KOPT-K1 (cell line): ENCODE data around the gene CAMKK1.

ENCODE experiments used
- H3K27ac ChIP-seq: fragments of 200-600 bp; sonication (generic); 2 replicates; pipeline ENCODE4 v1.5.1; 2016; ENCODE audit warnings: antibody characterized with exemption, mild to moderate bottlenecking, low read depth, low read length; ENCODE audit not compliant: poor library complexity, severe bottlenecking
- H3K36me3 ChIP-seq: fragments of 200-600 bp; sonication (generic); 2 replicates; pipeline ENCODE4 v1.5.1; 2017; ENCODE audit warnings: antibody characterized with exemption, mild to moderate bottlenecking, low read length, moderate library complexity; ENCODE audit not compliant: insufficient read depth
- H3K9me3 ChIP-seq: fragments of 200-600 bp; sonication (generic); 2 replicates; pipeline ENCODE4 v1.5.1; 2017; ENCODE audit warnings: antibody characterized with exemption, low read length, mild to moderate bottlenecking; ENCODE audit not compliant: insufficient read depth, poor library complexity, severe bottlenecking

The CAMKK1 gene

DNA sequence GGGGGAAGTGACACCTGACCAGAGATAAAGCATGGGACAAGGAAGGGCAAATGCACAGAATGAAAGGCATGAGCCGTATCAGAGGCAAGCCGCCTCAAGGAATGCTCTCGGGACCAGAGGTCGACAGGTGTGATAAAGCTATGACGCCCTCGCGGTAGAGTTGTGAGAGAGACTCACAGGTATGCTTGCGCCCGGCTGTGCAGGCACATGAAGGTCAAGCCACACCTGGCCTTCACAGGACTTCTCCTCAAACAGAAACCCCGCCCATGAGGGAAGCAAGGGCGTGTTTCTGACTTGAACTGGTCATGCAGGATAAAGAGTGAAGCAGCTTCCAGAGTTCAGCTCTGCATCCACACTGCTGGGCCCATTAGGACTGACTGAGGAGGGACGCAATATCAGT is 54.6 kb downstream of the CAMKK1 start:
- Histone ChIP-seq H3K36me3 (peaks cover 100% of the 10 kb centered on the region), H3K9me3 (no peaks in the 10 kb centered on the region), H3K27ac (no peak overlapping the region)

DNA sequence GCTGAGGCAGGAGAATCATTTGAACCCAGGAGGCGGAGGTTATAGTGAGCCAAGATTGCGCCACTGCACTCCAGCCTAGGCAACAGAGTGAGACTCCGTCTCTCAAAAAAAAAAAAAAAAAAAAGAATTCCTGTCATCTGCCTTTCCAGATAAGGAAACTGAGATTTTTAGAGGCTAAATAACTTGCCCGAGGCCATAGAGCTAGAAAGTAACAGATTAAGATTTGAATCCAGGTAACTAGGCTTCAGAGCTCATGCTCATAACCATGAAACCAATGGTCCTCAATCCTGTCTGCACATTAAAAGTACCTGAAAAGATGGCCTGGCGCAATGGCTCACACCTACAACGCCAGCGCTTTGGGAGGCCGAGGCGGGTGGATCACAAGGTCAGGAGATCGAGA is 56.3 kb downstream of the CAMKK1 start:
- Histone ChIP-seq H3K27ac (no peak overlapping the region), H3K9me3 (no peaks in the 10 kb centered on the region), H3K36me3 (peaks cover 89% of the 10 kb centered on the region)

DNA sequence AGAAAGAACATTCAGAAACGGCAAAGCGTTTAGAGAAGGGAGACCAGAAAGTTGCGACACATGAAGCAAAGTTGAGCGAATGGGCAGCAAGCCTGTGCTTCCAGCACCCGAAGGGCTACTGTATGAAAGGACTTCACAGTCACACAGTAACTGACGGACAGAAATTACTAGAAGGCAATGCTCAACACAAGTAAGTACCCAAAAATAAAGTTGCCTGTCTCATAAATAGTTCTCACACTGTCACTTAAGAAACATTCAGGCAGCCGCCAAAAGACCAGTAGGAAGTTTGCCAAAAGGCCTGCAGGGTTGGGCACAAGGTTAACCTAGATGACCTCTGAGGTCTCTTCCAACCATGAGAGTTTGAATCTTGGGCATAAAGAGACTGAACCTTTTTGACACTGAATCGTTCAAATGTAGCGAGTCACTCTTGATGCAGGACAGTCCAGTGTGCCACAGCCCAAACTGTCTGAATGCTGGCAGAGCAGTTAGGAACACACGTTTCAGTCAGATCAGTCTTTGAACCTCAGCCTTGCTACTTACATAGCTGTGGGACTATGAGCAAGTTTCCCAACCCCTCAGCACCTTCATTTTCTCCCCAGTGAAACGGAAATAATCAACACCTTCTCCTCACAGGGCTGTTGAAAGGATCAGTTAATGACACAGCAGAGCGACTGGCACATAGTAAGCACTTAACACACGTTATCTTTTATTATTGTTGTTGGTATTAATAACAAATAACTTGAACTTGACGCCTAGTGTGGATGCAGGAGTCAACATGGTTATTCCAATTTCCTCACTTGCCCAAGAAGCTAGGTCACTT is 57.2 kb downstream of the CAMKK1 start:
- Histone ChIP-seq H3K27ac (no peak overlapping the region), H3K9me3 (no peaks in the 10 kb centered on the region), H3K36me3 (peaks cover 88% of the 10 kb centered on the region)

DNA sequence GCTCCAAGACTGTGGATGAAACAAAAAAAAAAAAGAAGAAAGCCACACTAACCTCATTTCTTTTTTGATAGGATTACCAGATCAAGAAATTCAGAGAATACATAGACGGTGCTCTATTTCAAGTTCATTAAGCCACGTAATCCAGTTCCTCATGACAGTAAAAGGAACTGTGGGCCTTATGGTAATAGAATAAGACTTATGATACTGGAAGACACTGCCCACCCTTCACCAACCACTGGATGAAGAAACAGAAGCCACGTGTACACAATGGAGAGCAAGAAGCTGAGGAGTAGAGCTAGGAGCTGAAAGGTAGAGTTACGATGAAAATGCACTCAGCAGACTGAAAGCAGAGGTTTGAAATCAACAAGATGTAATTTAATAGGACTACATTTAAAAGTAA is 58.0 kb downstream of the CAMKK1 start:
- H3K27ac ChIP-seq = no peak overlapping the region
- H3K36me3 ChIP-seq = peaks cover 86% of the 10 kb centered on the region
- no peaks in the 10 kb centered on the region for H3K9me3 ChIP-seq

DNA sequence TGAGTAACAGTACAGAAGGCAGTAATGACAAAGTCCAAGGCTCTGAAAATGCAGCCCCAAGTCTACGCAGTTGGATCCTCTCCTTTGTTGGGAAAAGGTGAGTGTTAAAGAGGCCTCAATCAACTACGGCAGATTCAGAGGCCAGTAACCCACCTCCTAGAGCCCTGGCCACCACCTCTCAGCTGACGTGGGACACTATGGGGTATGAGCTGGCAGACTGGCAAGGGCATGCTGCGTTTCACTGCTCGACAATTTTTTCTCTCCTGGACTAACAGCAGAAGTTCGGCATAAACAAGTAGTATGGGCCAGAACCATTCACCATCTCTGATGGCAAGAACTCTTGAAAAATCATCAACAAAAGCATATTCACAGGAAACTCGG is 64.0 kb downstream of the CAMKK1 start:
- Histone ChIP-seq H3K9me3 (no peaks in the 10 kb centered on the region), H3K27ac (no peak overlapping the region), H3K36me3 (peaks cover 85% of the 10 kb centered on the region)

DNA sequence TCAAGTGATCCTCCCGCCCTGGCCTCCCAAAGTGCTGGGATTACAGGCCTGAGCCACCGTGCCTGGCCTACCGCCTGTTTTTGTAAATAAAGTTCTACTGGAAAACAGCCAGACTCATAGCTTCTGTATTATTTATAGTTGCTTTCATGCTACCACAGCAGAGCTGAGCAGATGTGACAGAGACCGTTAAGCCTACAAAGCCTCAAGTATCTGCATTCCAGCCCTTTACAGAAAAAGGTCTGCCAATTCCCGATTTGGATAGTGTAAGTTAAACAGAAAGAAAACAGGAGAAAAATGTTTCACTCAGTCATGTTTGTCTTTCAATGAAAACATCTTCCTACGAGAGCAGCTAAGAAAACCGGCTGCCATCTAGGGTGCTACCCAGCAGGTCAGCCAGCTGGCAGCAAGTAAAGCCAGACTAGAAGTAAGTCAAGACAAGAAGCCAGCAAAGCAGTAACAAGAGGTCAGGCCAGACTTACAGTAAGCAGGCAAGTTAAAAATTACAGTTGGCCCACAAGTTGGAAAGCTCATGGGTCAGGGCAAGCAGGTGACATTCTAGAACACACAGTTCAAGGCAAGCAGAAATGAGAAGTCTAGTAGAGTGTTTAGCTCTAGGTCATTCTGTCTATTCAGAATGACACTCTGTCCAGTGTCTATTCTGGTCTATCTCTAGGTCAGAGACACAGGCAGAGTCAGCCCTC is 64.6 kb downstream of the CAMKK1 start:
- Histone ChIP-seq H3K36me3 (peaks cover 85% of the 10 kb centered on the region), H3K27ac (no peak overlapping the region), H3K9me3 (no peaks in the 10 kb centered on the region)

DNA sequence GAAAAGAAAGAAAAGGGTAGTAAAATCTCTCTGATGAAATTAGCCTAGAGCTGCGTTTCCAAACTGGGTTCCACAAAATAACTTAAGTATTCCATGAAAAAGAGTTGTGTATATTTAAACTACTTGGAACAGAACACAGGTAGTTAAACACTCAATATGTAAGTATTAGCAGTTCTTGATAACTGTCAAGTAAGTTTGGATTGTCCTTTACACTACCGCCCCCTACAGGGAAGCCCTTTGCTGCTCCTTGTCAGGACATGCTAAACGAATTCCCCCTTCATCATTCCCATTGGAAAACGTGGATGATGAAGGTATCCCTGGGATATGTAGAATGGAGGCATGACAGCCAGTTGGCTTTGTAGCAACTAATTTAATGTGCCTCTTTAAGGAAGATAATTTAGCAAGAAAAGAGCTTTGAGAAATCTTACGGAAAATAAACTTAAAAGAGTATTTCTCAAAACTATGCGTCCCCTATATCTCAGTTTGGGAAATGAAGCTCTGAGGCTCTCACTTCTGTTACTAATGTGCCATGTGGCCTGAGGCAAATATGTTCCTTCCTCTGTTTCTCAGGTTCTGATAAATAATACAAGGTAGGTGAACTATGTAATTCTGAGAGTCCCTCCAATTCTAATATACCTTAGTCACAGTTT is 65.6 kb downstream of the CAMKK1 start:
- H3K36me3 ChIP-seq = peaks cover 89% of the 10 kb centered on the region
- no peak overlapping the region for H3K27ac ChIP-seq
- no peaks in the 10 kb centered on the region for H3K9me3 ChIP-seq

DNA sequence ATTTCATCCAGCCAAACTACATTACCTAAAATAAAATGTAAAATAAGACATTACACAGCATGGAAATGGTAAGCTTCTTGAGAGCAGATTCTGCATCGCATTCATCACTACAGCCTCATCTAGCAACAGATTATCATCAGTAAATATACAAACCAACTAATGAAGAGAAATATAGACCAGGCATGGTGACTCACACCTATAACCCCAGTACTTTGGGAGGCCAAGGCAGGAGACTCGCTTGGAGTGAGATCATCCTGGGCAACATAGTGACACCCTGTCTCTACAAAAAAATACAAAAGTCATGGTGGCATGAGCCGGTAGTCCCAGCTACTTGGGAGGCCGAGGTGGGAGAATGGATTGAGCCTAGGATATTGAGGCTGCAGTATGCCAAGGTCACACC is 66.7 kb downstream of the CAMKK1 start:
- peaks cover 98% of the 10 kb centered on the region for H3K36me3 ChIP-seq
- H3K27ac ChIP-seq = peak overlapping the region; percentile 10
- no peaks in the 10 kb centered on the region for H3K9me3 ChIP-seq

DNA sequence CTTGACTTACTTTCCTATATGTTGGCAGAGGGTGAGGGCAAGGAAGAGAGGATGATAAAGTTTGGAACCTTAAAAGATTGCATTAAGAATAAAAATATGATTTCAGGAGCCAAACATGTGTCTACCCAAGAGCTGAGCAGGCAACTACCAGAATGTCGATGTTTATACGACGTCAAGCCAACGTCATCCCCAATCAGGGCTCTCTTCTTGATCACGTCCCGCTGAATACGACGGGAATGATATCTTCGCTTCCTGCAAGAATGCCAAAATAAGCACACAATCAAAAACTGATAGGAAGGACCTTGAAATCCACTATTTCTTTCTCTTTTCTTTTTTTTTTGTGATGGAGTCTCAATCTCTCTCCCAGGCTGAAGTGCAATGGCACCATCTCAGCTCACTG is 71.8 kb downstream of the CAMKK1 start:
- H3K27ac ChIP-seq = no peak overlapping the region
- no peaks in the 10 kb centered on the region for H3K9me3 ChIP-seq
- H3K36me3 ChIP-seq = peaks cover 100% of the 10 kb centered on the region

DNA sequence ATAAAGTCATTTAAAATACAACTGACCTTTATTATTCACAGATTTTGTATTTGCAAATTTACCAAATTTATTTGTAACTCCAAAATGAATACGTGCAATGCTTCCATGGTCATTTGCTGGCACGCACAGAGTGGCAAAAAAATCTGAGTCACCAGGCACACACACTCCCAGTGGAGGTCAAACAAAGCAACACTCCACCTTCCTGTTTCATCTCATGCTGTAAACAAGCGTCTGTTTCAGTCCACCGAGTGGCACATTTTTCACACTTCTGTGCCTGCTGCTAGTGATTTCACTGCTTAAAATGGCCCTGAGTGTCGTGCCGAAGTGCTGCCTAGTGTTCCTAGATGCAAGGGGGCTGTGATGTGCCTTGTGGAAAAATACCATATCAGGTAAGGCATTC is 74.1 kb downstream of the CAMKK1 start:
- Histone ChIP-seq H3K9me3 (no peaks in the 10 kb centered on the region), H3K27ac (no peak overlapping the region), H3K36me3 (peaks cover 100% of the 10 kb centered on the region)

DNA sequence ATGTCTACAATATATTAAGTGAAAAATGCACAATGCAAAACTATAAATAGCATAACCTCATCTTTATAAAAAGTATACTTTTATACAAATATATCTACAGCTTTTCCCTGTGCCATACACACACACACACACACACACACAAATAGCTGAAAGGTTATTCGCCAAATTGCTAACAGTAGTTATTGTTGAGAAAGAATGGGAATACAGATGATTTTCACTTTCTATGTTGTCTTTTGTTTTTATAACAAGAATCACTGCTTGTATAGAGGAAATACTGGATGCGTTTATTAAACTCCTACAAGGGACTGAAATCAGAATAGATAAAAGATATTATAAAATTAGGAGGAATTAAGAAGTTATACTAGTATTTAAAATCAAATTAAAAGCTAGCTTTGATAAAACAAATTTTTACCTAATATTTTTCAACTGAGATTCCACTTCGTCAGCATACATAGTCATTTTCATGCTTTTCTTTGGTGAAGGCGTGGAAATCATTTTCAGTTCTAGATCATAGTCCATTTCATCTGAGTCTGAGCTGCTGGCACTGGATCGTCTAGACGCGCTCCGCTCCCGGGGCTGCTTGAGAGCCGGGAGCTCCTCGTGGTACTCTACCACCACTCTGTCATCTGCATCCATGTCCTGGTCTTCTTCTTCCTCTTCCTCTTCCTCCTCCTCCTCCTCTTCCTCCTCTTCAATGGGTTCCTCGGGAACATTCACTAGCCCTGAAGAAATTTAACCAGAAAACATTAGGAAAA is 74.8 kb downstream of the CAMKK1 start:
- peaks cover 100% of the 10 kb centered on the region for H3K36me3 ChIP-seq
- no peaks in the 10 kb centered on the region for H3K9me3 ChIP-seq
- no peak overlapping the region for H3K27ac ChIP-seq

DNA sequence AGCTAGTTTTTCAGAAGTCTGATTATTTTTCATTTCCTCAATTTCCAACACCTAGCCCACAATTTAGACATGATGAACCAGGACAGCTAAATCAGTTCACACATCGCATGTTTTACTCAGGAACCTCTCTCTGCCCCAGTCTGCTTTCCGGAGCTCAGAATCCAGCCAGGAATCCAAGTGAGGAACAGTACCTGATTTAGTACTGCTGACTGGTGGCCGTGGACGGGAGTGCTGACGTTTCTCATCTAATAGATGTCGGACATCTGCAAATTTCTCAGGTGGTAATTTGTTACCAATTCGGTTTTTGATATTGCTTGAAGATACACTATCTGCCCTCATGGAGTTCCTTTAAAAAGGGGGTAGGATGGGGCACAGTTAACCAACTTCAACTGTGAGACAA is 76.9 kb downstream of the CAMKK1 start:
- no peak overlapping the region for H3K27ac ChIP-seq
- H3K36me3 ChIP-seq = peaks cover 100% of the 10 kb centered on the region

DNA sequence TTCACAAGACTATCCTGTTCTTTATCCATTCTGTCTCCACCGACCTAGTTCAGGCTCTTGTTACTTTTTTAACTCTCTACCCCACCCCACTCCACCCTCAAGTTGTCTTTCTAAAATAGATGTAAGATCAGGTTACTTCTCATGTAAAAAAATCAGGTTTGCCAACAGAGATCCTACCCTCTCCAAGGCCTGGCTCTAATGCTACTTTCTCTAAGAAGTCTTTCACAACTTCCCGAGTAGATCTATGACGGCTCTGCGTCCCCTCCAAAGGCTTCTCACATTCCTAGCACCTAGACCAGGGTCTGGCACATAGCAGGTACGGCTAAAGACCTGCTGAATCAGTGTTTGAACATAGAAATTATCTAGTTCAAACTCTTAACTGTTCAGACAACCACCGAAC is 77.7 kb downstream of the CAMKK1 start:
- Histone ChIP-seq H3K9me3 (no peaks in the 10 kb centered on the region), H3K27ac (peak overlapping the region; percentile 12), H3K36me3 (peaks cover 100% of the 10 kb centered on the region)

More for the DNA sequence above, 76.9 kb downstream of the CAMKK1 start:
- no peaks in the 10 kb centered on the region for H3K9me3 ChIP-seq

DNA sequence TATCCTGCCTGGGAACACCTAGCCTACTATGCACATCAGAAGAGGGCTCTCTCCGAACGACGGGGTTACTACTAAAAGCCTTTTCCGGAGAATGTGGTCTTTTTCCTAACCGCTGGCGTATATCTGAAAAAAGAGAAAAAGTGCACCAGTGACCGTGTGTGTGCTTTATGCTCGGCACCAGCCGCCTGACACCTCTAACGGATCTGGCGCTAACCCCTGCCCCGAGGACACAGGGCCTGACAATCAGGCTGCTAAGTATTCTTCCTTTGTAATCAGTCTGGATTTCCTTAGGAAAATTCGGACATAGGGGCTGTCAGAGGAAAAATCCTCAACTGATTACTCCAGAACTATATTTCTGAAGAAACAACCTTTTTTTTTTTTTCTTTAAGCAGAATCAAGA is 78.5 kb downstream of the CAMKK1 start:
- Histone ChIP-seq H3K27ac (no peak overlapping the region), H3K36me3 (peaks cover 100% of the 10 kb centered on the region), H3K9me3 (no peaks in the 10 kb centered on the region)

DNA sequence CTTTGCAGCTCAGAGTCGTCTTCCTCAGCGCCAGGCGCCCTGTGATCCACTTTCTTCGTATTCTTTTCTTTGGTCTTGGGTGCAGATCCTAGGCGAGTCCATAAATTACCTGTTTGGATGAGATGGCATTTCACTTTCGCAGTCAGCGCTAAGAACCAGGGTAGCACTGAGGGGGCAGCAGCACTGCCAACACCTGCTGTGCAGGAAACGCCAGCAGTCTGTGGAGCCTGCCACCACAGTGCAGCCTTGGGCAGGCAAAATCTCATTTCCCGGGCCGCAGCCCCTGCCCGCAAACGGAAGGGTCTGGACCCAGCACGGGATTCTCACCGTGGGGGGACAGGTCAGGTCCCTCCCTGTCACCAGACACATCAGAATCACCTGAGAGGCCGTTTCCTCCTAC is 79.7 kb downstream of the CAMKK1 start:
- H3K36me3 ChIP-seq = peaks cover 100% of the 10 kb centered on the region
- H3K27ac ChIP-seq = no peak overlapping the region
- H3K9me3 ChIP-seq = no peaks in the 10 kb centered on the region
